T follicular helper cell (primary cell): Measurements from ENCODE around the gene ELOB.
A peak's percentile ranks its signal among the peaks of the same experiment; 100 is the strongest.

Experiments used
- DNase-seq: peaks from one replicate; pipeline ENCODE4 v3.0.0-alpha.2; 2020; ENCODE audit warnings: low read depth

The ELOB gene

DNA sequence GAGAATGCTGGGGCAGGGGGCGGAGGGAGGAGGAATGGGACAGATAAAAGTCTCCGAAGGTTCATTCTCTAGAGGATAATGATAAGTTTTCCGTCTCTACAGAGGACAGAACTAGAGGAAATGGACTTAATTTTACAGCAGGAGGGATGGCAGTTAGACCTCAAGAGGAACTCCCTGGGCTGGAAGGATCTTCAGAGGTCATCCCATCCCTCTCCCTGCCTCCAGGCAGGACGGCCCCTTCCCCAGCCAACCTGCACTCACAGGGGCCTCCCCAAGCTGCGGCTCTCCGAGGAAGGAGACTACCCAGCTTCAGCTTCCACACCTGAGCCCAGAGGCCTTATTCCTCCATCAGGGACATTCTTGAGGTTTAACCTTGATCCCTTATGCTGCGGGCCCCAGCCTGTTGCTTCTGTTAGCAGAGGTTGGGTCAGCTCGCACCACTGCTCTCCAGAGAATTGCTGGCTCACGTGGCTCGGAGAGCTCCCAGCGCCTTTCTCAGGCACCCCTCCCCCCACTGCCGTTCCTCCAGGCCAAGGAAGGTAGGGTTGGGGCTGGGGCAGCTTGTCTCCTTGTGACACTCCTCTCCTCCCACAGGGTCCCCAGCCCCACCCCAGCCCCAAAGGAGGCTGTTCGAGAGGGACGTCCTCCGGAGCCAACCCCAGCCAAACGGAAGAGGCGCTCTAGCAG lies 8.5 kb downstream of the ELOB start:
- DNase-seq = no peak

DNA sequence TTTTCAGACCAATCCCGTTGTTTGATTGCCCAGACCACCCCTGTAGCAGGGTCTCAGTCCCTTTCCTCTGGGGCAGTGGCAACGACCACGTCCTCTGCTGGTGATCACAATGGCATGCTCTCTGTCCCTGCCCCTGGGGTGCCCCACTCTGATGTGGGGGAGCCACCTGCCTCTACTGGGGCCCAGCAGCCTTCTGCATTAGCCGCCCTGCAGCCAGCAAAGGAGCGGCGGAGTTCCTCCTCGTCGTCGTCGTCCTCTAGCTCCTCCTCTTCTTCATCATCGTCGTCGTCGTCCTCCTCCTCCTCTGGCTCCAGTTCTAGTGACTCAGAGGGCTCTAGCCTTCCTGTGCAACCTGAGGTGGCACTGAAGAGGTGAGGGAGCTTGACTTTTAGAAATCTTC lies 9.2 kb downstream of the ELOB start:
- DNase-seq = no peak

DNA sequence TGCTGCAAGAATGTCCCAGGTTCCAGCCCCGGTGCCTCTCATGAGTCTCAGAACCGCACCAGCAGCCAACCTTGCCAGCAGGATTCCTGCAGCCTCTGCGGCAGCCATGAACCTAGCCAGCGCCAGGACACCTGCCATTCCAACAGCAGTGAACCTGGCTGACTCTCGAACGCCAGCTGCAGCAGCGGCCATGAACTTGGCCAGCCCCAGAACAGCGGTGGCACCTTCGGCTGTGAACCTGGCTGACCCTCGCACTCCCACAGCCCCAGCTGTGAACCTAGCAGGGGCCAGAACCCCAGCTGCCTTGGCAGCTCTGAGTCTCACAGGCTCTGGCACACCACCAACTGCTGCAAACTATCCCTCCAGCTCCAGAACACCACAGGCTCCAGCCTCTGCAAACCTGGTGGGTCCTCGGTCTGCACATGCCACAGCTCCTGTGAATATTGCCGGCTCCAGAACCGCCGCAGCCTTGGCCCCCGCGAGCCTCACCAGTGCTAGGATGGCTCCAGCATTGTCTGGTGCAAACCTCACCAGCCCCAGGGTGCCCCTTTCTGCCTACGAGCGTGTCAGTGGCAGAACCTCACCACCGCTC lies 9.8 kb downstream of the ELOB start:
- DNase-seq = no peak

- DNase-seq = no peak
These were observed 10.5 kb downstream of the ELOB start for GRCh38 chr16:2766430-2767139.

DNA sequence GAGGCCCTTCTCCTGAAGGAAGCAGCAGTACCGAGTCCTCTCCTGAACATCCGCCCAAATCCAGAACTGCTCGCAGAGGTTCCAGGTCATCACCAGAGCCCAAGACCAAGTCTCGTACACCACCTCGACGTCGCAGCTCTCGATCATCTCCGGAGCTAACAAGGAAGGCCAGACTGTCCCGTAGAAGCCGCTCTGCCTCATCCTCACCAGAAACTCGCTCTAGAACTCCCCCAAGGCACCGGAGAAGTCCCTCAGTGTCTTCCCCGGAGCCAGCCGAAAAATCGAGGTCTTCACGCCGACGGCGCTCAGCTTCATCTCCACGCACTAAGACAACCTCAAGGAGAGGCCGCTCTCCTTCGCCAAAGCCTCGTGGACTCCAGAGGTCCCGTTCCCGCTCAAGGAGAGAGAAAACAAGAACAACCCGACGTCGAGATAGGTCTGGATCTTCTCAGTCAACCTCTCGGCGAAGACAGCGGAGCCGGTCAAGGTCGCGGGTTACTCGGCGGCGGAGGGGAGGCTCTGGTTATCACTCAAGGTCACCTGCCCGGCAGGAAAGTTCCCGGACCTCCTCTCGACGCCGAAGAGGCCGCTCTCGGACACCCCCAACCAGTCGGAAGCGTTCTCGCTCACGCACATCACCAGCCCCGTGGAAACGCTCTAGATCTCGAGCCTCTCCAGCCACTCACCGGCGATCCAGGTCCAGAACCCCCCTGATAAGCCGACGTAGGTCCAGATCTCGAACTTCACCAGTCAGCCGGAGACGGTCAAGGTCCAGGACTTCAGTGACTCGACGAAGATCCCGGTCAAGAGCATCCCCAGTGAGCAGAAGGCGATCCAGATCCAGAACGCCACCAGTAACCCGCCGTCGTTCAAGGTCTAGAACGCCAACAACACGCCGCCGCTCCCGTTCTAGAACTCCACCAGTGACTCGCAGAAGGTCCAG lies 11.3 kb downstream of the ELOB start:
- DNase-seq = no peak

- no peak for DNase-seq
These were observed 12.4 kb downstream of the ELOB start for GRCh38 chr16:2764718-2765117.

- DNase-seq = no peak
These were observed 13.9 kb downstream of the ELOB start for GRCh38 chr16:2763173-2763572.

GRCh38 chr16:2762711-2763110 lies 14.4 kb downstream of the ELOB start:
- DNase-seq = no peak

- DNase-seq = no peak
These were observed 15.0 kb downstream of the ELOB start for GRCh38 chr16:2761886-2762583.

- no peak for DNase-seq
These were observed 15.6 kb downstream of the ELOB start for GRCh38 chr16:2761472-2761871.

DNA sequence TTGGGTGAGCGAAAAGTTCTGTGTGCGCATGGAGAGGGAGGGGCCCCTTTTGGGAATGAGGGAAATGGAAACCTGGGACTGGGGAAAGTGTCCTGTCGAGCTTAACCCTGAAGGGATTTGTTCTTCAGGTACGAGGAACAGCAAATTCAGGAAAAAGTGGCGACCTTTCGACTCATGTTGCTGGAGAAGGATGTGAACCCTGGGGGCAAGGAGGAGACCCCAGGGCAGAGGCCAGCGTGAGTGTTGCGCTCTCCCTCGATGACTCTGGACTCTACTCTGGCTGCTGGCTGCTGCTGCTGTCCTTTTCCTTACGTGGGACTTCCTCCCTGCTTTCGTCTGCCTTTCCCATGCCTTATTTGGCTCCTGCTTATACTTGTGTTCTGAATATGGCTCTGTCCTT lies 19.7 kb downstream of the ELOB start:
- no peak for DNase-seq

GRCh38 chr16:2756288-2757015 lies 20.6 kb downstream of the ELOB start:
- DNase-seq = no peak

DNA sequence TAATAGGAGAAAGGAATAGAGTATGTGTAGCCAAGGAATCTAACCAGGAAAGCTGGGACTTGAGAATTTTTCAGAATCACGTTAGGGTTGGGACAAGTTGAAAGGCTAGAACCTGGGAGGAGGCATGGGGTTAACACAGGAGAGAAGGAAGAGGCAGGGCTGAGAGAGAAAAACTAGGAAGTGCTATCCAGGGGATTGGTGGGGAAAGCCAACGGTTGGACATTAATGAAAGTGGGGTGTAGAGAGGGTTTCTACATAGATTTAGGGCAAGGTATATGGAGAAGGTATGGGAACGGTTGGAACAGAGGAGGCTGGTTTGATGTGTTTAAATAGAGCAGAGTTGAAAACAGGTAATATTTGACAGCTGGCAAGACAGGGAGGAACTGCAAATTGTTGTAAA lies 21.9 kb downstream of the ELOB start:
- DNase-seq = no peak

- DNase-seq = no peak
These were observed 23.4 kb downstream of the ELOB start for GRCh38 chr16:2753733-2754020.

DNA sequence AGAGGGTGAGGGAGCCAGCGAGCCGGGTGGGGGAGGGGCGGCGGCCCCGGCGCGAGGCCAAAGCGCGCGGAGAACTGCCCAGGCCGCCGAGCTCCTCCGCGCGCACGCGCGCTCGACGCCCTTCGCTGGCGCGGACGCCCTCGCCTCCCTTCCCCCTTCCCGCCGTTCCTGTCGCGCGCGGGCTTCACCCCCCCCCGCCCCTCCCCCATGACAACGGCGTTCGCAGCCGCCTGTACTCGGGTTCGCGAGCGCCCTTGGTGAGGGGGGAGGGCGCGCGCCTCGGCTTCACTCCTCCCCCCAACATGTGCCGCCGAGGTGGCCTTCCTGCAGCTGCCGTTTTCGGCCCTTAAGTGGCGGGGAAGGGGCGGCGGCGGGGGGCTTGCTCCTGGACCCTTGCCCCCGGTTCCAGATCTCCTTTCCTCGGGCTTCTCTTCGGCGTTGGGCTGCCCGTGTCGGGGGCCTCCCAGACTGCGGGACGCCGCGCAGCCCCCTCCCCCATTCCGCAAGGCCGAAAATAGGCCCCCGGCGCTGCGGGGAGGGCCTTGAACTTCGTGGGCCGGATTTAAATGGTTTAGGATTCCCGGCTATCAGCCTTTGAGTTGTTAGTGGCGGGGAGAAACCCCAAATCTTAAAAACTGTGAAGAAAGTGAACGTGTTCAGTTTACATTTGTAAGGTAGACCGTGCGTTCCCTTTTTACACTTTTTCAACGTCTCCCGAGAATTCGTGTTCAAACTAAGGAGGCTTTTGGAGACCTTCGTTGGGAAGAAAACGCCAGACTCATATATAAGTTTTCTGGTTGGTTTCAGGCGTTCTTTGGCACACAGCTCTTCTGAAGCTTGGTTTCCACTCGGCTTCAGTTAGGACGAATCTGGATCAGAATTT lies 24.0 kb downstream of the ELOB start:
- peak; percentile 49 for DNase-seq

- DNase-seq = peak; percentile 89
These were observed 24.8 kb downstream of the ELOB start, which contains the start of gene SRRM2 for GRCh38 chr16:2752035-2752849. Gene SRRM2, plus strand, starts transcription at chr16:2752638. Its CDS starts 3,727 bp downstream, at chr16:2756365.

GRCh38 chr16:2751577-2752034 lies 25.5 kb downstream of the ELOB start:
- no peak for DNase-seq

DNA sequence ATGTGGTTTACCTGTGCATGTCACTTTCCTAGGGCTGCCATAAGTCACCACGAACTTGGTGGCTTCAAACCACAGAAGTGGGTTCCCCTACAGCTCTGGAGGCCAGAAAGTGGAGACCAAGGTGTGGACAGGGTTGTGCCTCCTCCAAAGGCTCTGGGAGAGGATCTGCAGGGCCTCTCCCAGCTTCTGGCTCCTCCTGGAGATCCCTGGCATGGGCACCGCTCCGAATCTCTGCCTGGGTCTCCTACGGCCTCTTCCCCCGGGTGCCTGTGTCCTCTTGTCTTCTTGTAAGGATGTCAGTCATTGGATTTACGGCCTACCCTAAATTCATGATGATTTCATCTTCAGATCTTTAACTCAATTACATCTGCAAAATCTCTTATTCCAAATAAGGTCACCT lies 27.1 kb downstream of the ELOB start:
- no peak for DNase-seq

DNA sequence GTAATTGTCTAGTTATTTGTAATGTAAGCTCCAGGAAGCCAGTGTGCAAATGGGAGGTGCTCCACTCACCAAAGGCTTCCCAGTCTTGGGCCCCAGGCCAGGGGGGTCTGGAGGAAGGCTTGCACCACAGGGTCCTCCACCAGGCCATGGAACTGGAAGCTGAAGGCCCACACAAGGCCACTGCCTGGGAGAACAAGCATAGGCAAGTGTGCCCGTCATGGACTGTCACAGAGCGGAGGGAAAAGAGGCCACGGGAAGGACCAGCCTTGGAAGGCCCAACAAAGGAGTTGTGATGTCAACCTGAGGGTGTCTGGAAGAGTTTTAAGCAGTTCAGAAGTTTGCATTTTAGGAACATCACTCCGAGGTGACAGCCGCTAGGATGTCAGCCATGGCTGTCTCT lies 27.6 kb downstream of the ELOB start:
- no peak for DNase-seq
